Measurements from ENCODE around the gene TWF2. TPM values are rescaled to one million over a fixed set of nuclear protein-coding genes. Genes with fewer than 3 reads are reported as not detected.

TWF2 gene
- total RNA-seq, 5 donors from 2014 or later (not counting 1 experiment from before 2014, with no cell fraction given), result 49.8 to 99.9 (median 88.3) TPM

DNA sequence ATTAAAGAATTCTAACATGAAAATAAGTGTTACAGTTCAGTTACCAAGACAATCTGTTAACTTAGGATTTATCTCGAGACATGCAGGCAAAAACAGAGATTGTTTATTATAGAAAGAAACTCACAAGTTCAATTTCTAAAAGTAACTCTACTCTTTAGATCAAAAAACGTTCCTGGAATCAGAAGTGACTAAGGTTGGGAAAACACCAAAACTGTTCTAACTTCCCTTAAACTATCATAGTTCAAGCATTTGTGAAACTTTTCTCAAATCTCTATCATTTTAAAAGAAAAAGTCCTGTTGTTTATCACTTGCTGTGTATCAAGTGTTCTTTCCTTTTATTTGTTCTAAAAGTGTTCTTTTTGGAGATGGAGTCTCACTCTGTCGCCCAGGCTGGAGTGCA lies 30.8 kb upstream of the TWF2 start:
- POLR2A ChIA-PET, result interaction anchor here in 1 of 2 donors (0.7 kb wide), 1 partner anchor 10 kb away, joined by 3 read pairs; no protein-coding TSS in a partner anchor
- Mint-ChIP-seq H3K4me3 (peak overlapping the region; percentile 84 to 92 (median 89)), H3K27me3 (no peaks in the 10 kb centered on the region), H3K9me3 (no peaks in the 10 kb centered on the region), H3K36me3 (peaks cover 48% of the 10 kb centered on the region), H3K4me1 (peaks cover 77 to 90% (median 89%) of the 10 kb centered on the region in 3 donors), H3K27ac (peak overlapping the region; percentile 92 to 93)
- Histone ChIP-seq H3K4me1 (ENCODE audit: control insufficient read depth in 1 of 2, extremely low read depth in 1 of 2, insufficient read depth in 2 of 2, low read length in 2 of 2) (peaks cover 47 to 64% of the 10 kb centered on the region in 2 experiments), H3K4me3 (ENCODE audit: control insufficient read depth in 1 of 2, extremely low read depth in 1 of 2, low read length in 1 of 2) (no peak overlapping the region), H3K9me3 (no peaks in the 10 kb centered on the region), H3K27ac (ENCODE audit: low read length) (peak overlapping the region; percentile 80), H3K36me3 (ENCODE audit: control insufficient read depth in 2 of 2, extremely low read depth in 1 of 2, insufficient read depth in 1 of 2, low read length in 1 of 2) (peaks cover 2 to 63% of the 10 kb centered on the region in 2 donors), H3K27me3 (replicated peaks in 1 of 2; ENCODE audit: control insufficient read depth in 2 of 2, extremely low read depth in 1 of 2, insufficient read depth in 2 of 2, low read length in 1 of 2) (no peaks in the 10 kb centered on the region)
- WGBS (ENCODE audit: insufficient coverage), result 17% methylated on average over 1 of the region's 3 CpGs
- DNase-seq (no peak), ATAC-seq (replicated peaks in 1 of 4) (no peak)
- CTCF ChIA-PET, result interaction anchor here in 1 of 2 donors (1.3 to 1.6 kb wide), 2 partner anchors 8 to 29 kb away, joined by 5 read pairs; no protein-coding TSS in a partner anchor

DNA sequence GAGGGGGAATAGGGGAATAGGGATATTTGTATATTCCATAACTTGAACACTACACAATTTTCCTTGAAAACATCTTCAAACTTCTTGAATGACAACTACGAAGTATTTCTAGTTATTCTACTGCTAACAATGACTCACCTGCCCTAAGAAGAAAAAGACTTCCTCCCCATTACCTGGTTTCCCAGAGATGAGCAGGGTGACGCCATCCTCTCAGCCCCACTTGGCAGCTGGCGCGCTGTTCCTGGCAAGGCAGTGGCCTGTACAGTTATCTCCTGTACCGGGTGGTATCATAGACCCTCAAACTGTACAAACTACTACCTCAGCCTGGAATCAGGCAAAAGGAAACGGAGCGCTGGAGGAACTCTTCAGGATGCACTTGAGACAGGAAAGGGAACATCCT lies 29.1 kb upstream of the TWF2 start:
- peak overlapping the region; percentile 80 for H3K27ac ChIP-seq (ENCODE audit: low read length)
- ATAC-seq (replicated peaks in 1 of 4), result peak; percentile 46 to 75 (median 70)
- CTCF ChIA-PET, result interaction anchor here in 1 of 2 donors (1.0 to 1.2 kb wide), 2 partner anchors 12 to 29 kb away, joined by 3 read pairs; partner anchors contain the start of gene TWF2

DNA sequence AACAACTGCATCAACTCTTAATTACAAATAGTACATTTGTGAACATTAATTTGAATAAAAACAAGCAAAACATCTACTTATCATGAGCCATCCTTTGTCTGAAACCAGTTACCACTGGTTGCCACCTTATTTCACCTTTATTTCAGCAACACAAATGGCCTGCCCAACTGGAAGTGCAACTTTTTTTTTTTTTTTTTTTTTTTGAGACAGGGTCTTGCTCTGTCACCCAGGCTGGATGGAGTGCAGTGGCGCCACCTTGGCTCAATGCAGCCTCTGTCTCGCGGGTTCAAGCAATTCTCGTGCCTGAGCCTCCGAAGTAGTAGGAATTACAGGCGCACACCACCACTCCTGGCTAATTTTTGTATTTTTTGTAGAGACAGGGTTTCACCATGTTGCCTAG lies 26.4 kb upstream of the TWF2 start:
- H3K4me1 Mint-ChIP-seq, result peaks cover 77 to 91% (median 90%) of the 10 kb centered on the region in 3 donors

More for the DNA sequence above, 29.1 kb upstream of the TWF2 start:
- no peaks in the 10 kb centered on the region for H3K27me3 ChIP-seq (replicated peaks in 1 of 2; ENCODE audit: control insufficient read depth in 2 of 2, extremely low read depth in 1 of 2, insufficient read depth in 2 of 2, low read length in 1 of 2)
- H3K36me3 ChIP-seq (ENCODE audit: control insufficient read depth in 2 of 2, extremely low read depth in 1 of 2, insufficient read depth in 1 of 2, low read length in 1 of 2), result peaks cover 5 to 72% of the 10 kb centered on the region in 2 donors
- no peaks in the 10 kb centered on the region for H3K9me3 ChIP-seq
- H3K4me3 Mint-ChIP-seq, result peak overlapping the region; percentile 59 to 64 (median 60)
- peak in 10 of 35 experiments; percentile 27 to 64 (median 44) for DNase-seq
- WGBS (ENCODE audit: insufficient coverage), result 42% methylated on average over 4 of the region's 7 CpGs
- H3K4me1 ChIP-seq (ENCODE audit: control insufficient read depth in 1 of 2, extremely low read depth in 1 of 2, insufficient read depth in 2 of 2, low read length in 2 of 2), result peaks cover 51 to 60% of the 10 kb centered on the region in 2 experiments
- H3K9me3 Mint-ChIP-seq, result no peaks in the 10 kb centered on the region
- no peaks in the 10 kb centered on the region for H3K27me3 Mint-ChIP-seq
- POLR2A ChIA-PET, result no interaction called here
- H3K27ac Mint-ChIP-seq, result peak overlapping the region; percentile 84 to 92
- H3K4me1 Mint-ChIP-seq, result peaks cover 77 to 90% (median 90%) of the 10 kb centered on the region in 3 donors
- H3K4me3 ChIP-seq (ENCODE audit: control insufficient read depth in 1 of 2, extremely low read depth in 1 of 2, low read length in 1 of 2), result no peak overlapping the region
- H3K36me3 Mint-ChIP-seq, result peaks cover 55% of the 10 kb centered on the region

DNA sequence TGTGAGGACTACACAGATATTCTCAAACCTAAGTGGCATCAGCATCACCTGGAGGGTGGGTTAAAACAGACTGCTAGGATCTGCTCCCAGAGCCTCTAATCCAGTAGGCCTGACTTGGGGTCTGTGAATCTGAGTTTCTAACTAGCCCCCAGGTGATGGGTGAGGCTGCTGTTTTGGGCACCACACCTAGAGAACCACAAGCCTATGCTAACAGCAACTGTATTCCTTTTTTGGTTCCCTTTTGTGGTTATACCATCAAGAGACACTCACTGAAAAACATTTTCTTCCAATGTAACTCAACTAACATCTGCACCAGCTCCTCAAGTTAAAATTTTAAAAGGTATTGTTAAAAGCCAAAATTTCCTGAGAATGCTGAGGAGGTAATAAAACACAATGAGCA lies 23.5 kb upstream of the TWF2 start:
- Mint-ChIP-seq H3K4me3 (peak overlapping the region; percentile 8 to 57 (median 24)), H3K27ac (peak overlapping the region; percentile 79 to 97), H3K27me3 (no peaks in the 10 kb centered on the region), H3K36me3 (peaks cover 82% of the 10 kb centered on the region), H3K4me1 (peaks cover 79 to 89% (median 87%) of the 10 kb centered on the region in 3 donors), H3K9me3 (no peaks in the 10 kb centered on the region)
- ATAC-seq (replicated peaks in 1 of 4), result peak; percentile 54 to 85 (median 78)
- no peaks in the 10 kb centered on the region for H3K9me3 ChIP-seq
- peak overlapping the region in 1 of 2 donors; percentile 30 for H3K4me3 ChIP-seq (ENCODE audit: control insufficient read depth in 1 of 2, extremely low read depth in 1 of 2, low read length in 1 of 2)
- peaks cover 3 to 93% of the 10 kb centered on the region in 2 donors for H3K36me3 ChIP-seq (ENCODE audit: control insufficient read depth in 2 of 2, extremely low read depth in 1 of 2, insufficient read depth in 1 of 2, low read length in 1 of 2)
- peak overlapping the region; percentile 63 for H3K27ac ChIP-seq (ENCODE audit: low read length)
- ChIA-PET POLR2A (no interaction called here), CTCF (interaction anchor here (0.6 to 1.2 kb wide), 4 partner anchors 9 to 43 kb away, joined by 3 to 12 read pairs (median 3); partner anchors contain the start of gene WDR82 (in 1 of the 2))
- peaks cover 44 to 51% of the 10 kb centered on the region in 2 experiments for H3K4me1 ChIP-seq (ENCODE audit: control insufficient read depth in 1 of 2, extremely low read depth in 1 of 2, insufficient read depth in 2 of 2, low read length in 2 of 2)
- H3K27me3 ChIP-seq (replicated peaks in 1 of 2; ENCODE audit: control insufficient read depth in 2 of 2, extremely low read depth in 1 of 2, insufficient read depth in 2 of 2, low read length in 1 of 2), result no peaks in the 10 kb centered on the region
- no peak for DNase-seq

More for the DNA sequence above, 26.4 kb upstream of the TWF2 start:
- CTCF ChIA-PET, result no interaction called here
- H3K4me3 ChIP-seq (ENCODE audit: control insufficient read depth in 1 of 2, extremely low read depth in 1 of 2, low read length in 1 of 2), result no peak overlapping the region
- H3K36me3 Mint-ChIP-seq, result peaks cover 66% of the 10 kb centered on the region
- H3K9me3 ChIP-seq, result no peaks in the 10 kb centered on the region
- H3K27ac ChIP-seq (ENCODE audit: low read length), result peak overlapping the region; percentile 33
- no peaks in the 10 kb centered on the region for H3K27me3 ChIP-seq (replicated peaks in 1 of 2; ENCODE audit: control insufficient read depth in 2 of 2, extremely low read depth in 1 of 2, insufficient read depth in 2 of 2, low read length in 1 of 2)
- H3K9me3 Mint-ChIP-seq, result no peaks in the 10 kb centered on the region
- DNase-seq (no peak), ATAC-seq (replicated peaks in 1 of 4) (no peak)
- peaks cover 51 to 62% of the 10 kb centered on the region in 2 experiments for H3K4me1 ChIP-seq (ENCODE audit: control insufficient read depth in 1 of 2, extremely low read depth in 1 of 2, insufficient read depth in 2 of 2, low read length in 2 of 2)
- POLR2A ChIA-PET, result no interaction called here
- H3K36me3 ChIP-seq (ENCODE audit: control insufficient read depth in 2 of 2, extremely low read depth in 1 of 2, insufficient read depth in 1 of 2, low read length in 1 of 2), result peaks cover 3 to 90% of the 10 kb centered on the region in 2 donors
- no peaks in the 10 kb centered on the region for H3K27me3 Mint-ChIP-seq
- peak overlapping the region; percentile 61 to 97 for H3K27ac Mint-ChIP-seq
- no peak overlapping the region for H3K4me3 Mint-ChIP-seq
- WGBS (ENCODE audit: insufficient coverage), result no CpG with 5 or more reads among the region's 6 CpGs

DNA sequence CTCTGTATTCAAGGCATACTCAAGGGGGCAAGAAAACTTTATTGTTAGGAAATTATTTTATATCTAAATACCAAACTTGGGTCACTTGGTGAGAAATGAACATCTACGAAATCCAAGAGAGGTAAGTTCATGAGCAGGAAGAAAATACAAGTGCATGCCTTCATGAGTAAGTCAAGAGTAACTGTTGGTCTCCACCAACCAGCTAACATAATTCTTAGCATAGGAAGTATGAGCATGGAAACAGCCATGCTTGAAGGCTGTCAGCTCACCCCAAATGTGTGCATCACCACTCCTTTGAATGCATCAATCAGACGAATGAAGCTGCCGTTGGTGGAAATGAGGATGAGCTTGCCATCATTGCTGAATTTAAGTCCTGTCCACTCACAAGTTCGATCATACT lies 20.5 kb upstream of the TWF2 start:
- Histone ChIP-seq H3K4me1 (ENCODE audit: control insufficient read depth in 1 of 2, extremely low read depth in 1 of 2, insufficient read depth in 2 of 2, low read length in 2 of 2) (peaks cover 65 to 69% of the 10 kb centered on the region in 2 experiments), H3K4me3 (ENCODE audit: control insufficient read depth in 1 of 2, extremely low read depth in 1 of 2, low read length in 1 of 2) (no peak overlapping the region), H3K9me3 (no peaks in the 10 kb centered on the region), H3K27ac (ENCODE audit: low read length) (peak overlapping the region; percentile 35), H3K27me3 (replicated peaks in 1 of 2; ENCODE audit: control insufficient read depth in 2 of 2, extremely low read depth in 1 of 2, insufficient read depth in 2 of 2, low read length in 1 of 2) (no peaks in the 10 kb centered on the region), H3K36me3 (ENCODE audit: control insufficient read depth in 2 of 2, extremely low read depth in 1 of 2, insufficient read depth in 1 of 2, low read length in 1 of 2) (peaks cover 3 to 92% of the 10 kb centered on the region in 2 donors)
- POLR2A ChIA-PET, result interaction anchor here (0.5 to 1.4 kb wide), 5 partner anchors 10 to 286 kb away, joined by 3 to 6 read pairs (median 5); no protein-coding TSS in a partner anchor
- H3K27ac Mint-ChIP-seq, result peak overlapping the region; percentile 97 to 99
- H3K4me1 Mint-ChIP-seq, result peaks cover 94 to 95% (median 94%) of the 10 kb centered on the region in 3 donors
- H3K4me3 Mint-ChIP-seq, result no peak overlapping the region
- ATAC-seq (replicated peaks in 1 of 4), result no peak
- H3K36me3 Mint-ChIP-seq, result peaks cover 77% of the 10 kb centered on the region
- H3K27me3 Mint-ChIP-seq, result no peaks in the 10 kb centered on the region
- WGBS (ENCODE audit: insufficient coverage), result no CpG with 5 or more reads among the region's 4 CpGs
- no peak for DNase-seq
- no peaks in the 10 kb centered on the region for H3K9me3 Mint-ChIP-seq
- CTCF ChIA-PET, result interaction anchor here in 1 of 2 donors (0.8 to 2.4 kb wide), 4 partner anchors 18 to 80 kb away, joined by 3 to 11 read pairs (median 4); no protein-coding TSS in a partner anchor

DNA sequence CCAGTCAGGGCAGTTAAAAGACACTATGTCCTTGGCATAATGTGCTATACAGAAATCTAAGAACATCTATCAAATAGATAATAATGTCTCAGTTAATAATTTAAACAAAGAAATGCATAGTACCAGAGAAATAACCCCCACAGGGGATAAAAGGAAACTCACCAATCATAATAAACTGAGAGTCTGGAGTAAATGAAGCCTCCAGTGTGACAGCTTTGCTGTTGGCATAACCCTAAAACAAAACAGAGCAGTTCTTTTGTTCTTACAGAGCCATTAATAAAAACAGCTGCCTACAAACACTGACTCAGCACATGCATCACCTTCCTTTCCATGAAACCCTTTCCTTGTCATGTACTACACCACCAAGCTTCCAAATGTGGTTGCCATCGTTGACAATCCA lies 20.1 kb upstream of the TWF2 start:
- H3K9me3 Mint-ChIP-seq, result no peaks in the 10 kb centered on the region
- ChIA-PET POLR2A (interaction anchor here in 1 of 2 donors (0.5 to 1.4 kb wide), 3 partner anchors 12 to 286 kb away, joined by 3 to 6 read pairs (median 5); no protein-coding TSS in a partner anchor), CTCF (interaction anchor here in 1 of 2 donors (1.7 kb wide), 1 partner anchor 18 kb away, joined by 5 read pairs; no protein-coding TSS in a partner anchor)
- no peaks in the 10 kb centered on the region for H3K9me3 ChIP-seq
- peaks cover 2 to 88% of the 10 kb centered on the region in 2 donors for H3K36me3 ChIP-seq (ENCODE audit: control insufficient read depth in 2 of 2, extremely low read depth in 1 of 2, insufficient read depth in 1 of 2, low read length in 1 of 2)
- H3K27ac Mint-ChIP-seq, result peak overlapping the region; percentile 97 to 99
- peaks cover 65 to 74% of the 10 kb centered on the region in 2 experiments for H3K4me1 ChIP-seq (ENCODE audit: control insufficient read depth in 1 of 2, extremely low read depth in 1 of 2, insufficient read depth in 2 of 2, low read length in 2 of 2)
- H3K27ac ChIP-seq (ENCODE audit: low read length), result peak overlapping the region; percentile 35
- no CpG with 5 or more reads among the region's 1 CpG for WGBS (ENCODE audit: insufficient coverage)
- H3K4me3 Mint-ChIP-seq, result no peak overlapping the region
- H3K36me3 Mint-ChIP-seq, result peaks cover 73% of the 10 kb centered on the region
- H3K4me3 ChIP-seq (ENCODE audit: control insufficient read depth in 1 of 2, extremely low read depth in 1 of 2, low read length in 1 of 2), result no peak overlapping the region
- H3K27me3 ChIP-seq (replicated peaks in 1 of 2; ENCODE audit: control insufficient read depth in 2 of 2, extremely low read depth in 1 of 2, insufficient read depth in 2 of 2, low read length in 1 of 2), result no peaks in the 10 kb centered on the region
- DNase-seq, result no peak
- peaks cover 93 to 95% (median 94%) of the 10 kb centered on the region in 3 donors for H3K4me1 Mint-ChIP-seq
- H3K27me3 Mint-ChIP-seq, result no peaks in the 10 kb centered on the region
- no peak for ATAC-seq (replicated peaks in 1 of 4)
